LNCAP (cell line): Measurements from ENCODE around the gene SHROOM2.

Source experiments
- TF ChIP-seq, protein P1 (sequence below): fragments of 450-650 bp; IDR thresholded peaks from 2 replicates; pipeline ENCODE4 v1.5.1; 2017; ENCODE audit warnings: mild to moderate bottlenecking

Gene SHROOM2

DNA sequence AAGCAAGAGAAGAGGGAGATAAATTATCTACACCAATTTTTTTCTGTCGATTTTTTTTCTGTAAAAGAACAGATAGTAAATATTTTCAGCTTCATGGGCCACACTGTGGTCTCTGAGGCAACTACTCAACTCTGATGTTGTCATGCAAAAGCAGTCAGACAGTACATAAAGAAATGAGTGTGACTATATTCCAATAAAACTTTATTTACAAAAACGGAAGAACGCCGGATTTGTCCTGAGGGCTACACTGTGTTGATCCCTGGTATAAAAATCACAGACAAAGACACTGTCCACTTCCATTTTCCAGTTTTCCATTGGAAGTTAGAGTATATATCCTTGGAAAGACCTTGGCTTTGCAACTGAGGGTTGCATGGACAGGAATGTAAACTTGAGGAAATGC is 38.6 kb upstream of the SHROOM2 start:
- TF ChIP-seq, protein P1, sequence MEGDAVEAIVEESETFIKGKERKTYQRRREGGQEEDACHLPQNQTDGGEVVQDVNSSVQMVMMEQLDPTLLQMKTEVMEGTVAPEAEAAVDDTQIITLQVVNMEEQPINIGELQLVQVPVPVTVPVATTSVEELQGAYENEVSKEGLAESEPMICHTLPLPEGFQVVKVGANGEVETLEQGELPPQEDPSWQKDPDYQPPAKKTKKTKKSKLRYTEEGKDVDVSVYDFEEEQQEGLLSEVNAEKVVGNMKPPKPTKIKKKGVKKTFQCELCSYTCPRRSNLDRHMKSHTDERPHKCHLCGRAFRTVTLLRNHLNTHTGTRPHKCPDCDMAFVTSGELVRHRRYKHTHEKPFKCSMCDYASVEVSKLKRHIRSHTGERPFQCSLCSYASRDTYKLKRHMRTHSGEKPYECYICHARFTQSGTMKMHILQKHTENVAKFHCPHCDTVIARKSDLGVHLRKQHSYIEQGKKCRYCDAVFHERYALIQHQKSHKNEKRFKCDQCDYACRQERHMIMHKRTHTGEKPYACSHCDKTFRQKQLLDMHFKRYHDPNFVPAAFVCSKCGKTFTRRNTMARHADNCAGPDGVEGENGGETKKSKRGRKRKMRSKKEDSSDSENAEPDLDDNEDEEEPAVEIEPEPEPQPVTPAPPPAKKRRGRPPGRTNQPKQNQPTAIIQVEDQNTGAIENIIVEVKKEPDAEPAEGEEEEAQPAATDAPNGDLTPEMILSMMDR: no peak

DNA sequence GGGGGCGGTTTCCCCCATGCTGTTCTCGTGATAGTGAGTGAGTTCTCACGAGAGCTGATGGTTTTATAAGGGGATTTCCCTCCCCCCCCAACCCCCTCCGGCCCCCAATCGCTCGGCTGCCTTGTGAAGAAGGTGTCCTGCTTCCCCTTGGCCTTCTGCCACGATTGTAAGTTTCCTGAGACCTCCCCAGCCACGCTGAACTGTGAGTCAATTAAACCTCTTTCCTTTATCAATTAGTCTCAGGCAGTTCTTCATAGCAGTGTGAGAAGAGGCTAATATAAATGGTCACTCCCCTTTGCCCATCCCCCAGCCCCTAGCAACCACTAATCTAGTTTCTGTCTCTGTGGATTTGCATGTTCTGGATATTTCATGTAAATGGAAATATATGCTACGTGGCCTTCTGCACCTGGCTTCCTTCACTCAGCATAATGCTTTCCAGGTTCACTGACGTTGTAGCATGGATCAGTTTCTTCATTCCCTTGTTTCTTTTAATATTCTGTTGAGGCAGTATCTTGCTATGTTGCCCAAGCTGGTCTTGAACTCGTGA is 37.0 kb upstream of the SHROOM2 start:
- TF ChIP-seq, protein P1: no peak

DNA sequence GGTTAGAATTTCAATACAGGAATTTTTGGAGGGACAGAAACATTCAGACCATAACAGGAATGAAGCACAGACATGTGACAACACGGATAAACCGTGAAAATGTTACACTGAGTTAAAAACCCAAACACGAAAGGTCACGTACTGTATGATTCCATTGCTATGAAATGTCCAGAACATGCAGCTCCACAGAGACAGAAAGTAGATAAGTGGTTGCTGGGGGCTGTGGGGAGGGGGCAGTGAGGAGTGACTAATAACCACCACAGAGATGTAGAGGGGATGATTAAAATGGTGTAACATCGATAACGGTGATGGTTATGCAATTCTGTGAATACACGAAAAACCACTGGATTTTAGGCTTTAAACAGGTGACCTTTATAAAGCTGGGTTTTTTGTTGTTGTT is 28.9 kb upstream of the SHROOM2 start:
- TF ChIP-seq, protein P1: no peak

DNA sequence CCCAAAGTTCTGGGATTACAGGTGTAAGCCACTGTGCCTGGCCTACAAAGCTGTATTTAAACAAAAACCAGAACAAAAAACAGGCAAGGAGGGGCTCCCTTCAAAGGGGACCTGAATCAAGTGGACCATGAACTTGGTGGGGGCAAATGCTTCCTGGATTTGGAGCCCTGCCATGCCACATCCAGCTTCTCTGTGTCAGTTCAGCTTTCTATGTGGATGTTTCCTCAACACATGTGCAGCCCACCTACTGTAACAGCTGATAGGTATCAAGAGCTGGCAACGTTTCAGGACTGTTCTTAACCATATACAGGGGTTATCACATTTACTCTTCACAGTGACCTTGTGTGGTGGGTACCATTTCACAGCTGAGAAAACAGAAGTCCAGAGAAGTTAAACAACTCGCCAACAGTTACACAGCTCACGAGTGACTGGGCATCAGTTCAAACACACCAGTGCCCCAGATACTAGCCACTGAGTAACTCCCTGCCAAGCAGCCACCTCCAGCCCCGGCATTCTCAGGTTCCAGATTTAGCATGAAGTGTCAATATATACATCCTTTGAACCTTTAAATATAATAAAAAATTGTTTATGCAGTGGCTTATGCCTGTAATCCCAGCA is 28.1 kb upstream of the SHROOM2 start:
- TF ChIP-seq, protein P1: no peak

DNA sequence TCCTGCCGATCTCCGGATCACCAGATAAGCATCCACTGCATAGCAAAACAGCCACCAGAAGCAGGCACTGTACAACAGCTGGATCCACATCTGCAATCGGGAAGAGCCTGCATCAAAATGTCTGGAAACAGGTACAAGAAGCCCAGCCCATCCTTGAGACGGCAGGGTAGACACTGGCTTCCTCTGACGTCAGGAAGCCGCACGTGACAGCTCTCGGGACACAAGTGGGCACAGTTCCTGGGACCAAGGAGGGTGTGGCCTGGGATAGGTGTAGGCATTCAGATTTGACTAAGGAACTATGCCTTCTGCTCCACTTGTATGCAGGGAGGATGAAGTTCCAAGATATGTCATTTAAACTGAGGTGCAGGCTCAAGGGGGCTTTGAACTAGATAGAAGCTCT is 26.9 kb upstream of the SHROOM2 start:
- TF ChIP-seq, protein P1: no peak

DNA sequence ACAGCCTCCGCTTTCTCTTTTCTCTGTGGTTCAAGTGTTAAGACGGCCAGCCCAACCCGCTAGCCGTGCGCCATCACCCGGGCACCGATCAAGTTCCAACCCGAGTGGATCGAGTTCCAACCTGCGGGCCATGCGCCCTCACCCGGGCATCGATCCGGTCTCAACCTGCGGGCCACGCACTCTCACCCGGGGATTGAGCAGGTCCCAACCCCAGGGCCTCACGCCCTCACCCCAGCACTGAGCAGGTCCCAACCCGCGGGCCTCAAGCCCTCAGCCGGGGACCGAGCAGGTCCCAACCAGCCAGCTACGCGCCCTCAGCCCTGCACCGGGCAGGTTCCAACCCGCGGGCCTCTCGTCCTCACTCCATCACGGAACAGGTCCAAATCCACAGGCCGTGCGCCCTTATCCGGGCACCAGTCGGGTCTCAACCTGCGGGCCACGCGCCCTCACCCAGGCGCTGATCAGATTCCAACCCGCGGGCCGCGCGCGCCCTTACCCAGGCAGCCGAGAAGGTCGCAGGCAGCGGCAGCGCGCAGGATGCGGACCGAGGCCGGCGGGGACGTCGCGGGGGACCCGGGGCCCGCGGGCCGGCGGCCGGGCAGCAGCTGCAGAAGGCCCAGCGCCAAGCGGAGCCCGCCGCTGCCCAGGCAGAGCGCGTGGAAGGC is 21.0 kb upstream of the SHROOM2 start:
- TF ChIP-seq, protein P1: no peak

DNA sequence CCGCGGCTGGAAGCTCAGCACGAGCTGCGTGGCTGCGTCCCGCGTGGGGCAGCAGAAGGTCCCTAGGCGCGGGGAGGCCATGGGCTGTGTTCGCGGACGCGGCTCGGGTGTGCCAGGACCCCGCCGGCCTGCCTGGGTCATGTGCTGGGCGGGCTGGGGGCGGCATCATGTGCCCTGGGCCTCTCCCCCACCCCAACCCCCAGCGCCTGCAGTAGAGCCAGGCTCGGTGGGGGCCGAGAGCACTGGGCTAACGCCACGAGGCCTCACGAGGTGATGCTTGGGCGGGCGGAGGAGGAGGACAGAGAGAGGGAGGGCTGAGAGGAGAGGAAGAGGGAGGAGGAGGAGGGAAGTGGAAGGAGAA is 20.5 kb upstream of the SHROOM2 start, which contains the start of gene GPR143:
TSS of gene GPR143 (minus strand) at position 111 of the 361 bp plus-strand sequence. CDS start at position 81, 30 bp downstream.
- TF ChIP-seq, protein P1: no peak
